Measurements from ENCODE around the gene SLC35F6. TPM values are rescaled to one million over a fixed set of nuclear protein-coding genes. Genes with fewer than 3 reads are reported as not detected.
"Not testable (repeated sequence)": the region's sequence is repeated elsewhere in the genome, so short reads cannot be mapped to it uniquely, and the experiment has no call there.

Gene SLC35F6
- total and polyA plus RNA-seq, 2 donors, result 12.4 to 18.8 TPM

GRCh38 chr2:26795135-26795534, 31.1 kb downstream of the SLC35F6 start:
- 95% methylated on average over 17 of the region's 17 CpGs for WGBS
- H3K4me3 ChIP-seq (ENCODE audit: low read depth, low read length); DNase-seq (ENCODE audit: extremely low spot score); H3K4me1 ChIP-seq (ENCODE audit: insufficient read depth); H3K36me3 ChIP-seq (ENCODE audit: insufficient read depth); H3K27ac ChIP-seq (ENCODE audit: low read depth): not testable (repeated sequence)

DNA sequence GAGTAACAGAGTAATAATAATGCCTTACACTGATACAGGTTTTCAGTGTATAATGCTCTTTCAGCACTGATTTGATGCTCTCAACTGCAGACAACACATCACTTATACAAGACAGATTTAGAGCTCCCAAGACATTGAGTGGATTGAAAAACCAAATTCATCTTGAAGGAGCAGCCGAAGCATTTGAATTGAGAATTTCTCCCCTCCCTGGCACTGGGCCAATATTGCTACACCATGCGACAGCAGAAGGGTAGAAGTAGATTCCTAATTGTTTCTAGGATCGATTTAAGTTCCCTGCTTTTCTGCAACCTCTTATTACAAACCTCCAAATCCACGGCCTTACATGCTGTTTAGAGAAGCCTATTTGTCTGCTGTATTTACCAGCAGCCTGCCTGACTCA, 37.2 kb downstream of the SLC35F6 start:
- Histone ChIP-seq H3K27ac (ENCODE audit: low read depth) (no peak overlapping the region), H3K4me3 (ENCODE audit: low read depth, low read length) (no peak overlapping the region), H3K4me1 (ENCODE audit: insufficient read depth) (no peaks in the 10 kb centered on the region), H3K36me3 (ENCODE audit: insufficient read depth) (no peaks in the 10 kb centered on the region)
- 77% methylated on average over 4 of the region's 4 CpGs for WGBS
- DNase-seq (ENCODE audit: extremely low spot score), result no peak

DNA sequence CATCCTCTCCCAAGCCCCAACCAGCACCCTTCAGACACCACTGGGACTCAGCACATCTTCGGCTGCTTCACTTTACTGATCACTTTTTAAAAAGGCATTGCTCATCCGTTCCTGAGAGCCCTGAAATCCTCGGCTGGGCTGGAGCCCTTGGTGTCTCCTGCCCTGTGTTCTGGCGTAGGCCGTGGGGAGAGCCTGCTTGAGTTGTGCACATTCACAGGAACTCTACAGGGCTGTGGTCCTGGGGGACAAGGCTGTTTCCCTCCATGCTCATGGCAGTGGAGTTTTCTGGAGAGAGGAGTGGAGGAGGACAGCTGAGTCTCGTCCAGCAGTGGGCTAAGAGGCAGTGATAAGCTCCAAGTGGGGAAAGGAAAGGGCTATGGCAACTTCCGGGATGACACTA, 37.7 kb downstream of the SLC35F6 start:
- no peak overlapping the region for H3K27ac ChIP-seq (ENCODE audit: low read depth)
- H3K4me1 ChIP-seq (ENCODE audit: insufficient read depth), result no peaks in the 10 kb centered on the region
- no peak for DNase-seq (ENCODE audit: extremely low spot score)
- 89% methylated on average over 7 of the region's 7 CpGs for WGBS
- H3K36me3 ChIP-seq (ENCODE audit: insufficient read depth), result no peaks in the 10 kb centered on the region
- no peak overlapping the region for H3K4me3 ChIP-seq (ENCODE audit: low read depth, low read length)

DNA sequence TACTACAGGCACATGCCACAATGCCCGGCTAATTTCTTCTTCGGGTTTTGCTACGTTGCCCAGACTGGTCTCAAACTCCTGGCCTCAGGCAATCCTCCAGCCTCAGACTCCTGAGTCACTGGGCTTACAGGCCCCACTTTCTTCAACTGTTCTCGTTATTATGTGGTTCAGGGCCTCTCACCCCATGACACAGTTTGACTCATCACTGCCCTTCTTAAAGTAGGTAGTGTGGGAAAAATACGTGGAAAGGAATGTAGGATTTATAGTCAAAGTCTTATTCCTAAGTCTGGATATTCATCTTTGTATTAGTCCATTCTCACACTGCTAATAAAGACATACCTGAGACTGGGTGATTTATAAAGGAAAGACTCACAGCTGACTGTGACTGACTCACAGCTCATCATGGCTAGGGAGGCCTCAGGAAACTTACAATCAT, 41.2 kb downstream of the SLC35F6 start:
- no peak for DNase-seq (ENCODE audit: extremely low spot score)
- Histone ChIP-seq H3K36me3 (ENCODE audit: insufficient read depth) (no peaks in the 10 kb centered on the region), H3K4me1 (ENCODE audit: insufficient read depth) (no peaks in the 10 kb centered on the region), H3K4me3 (ENCODE audit: low read depth, low read length) (no peak overlapping the region), H3K27ac (ENCODE audit: low read depth) (no peak overlapping the region)
- whole genome bisulfite sequencing, result 78% methylated on average over 5 of the region's 5 CpGs

DNA sequence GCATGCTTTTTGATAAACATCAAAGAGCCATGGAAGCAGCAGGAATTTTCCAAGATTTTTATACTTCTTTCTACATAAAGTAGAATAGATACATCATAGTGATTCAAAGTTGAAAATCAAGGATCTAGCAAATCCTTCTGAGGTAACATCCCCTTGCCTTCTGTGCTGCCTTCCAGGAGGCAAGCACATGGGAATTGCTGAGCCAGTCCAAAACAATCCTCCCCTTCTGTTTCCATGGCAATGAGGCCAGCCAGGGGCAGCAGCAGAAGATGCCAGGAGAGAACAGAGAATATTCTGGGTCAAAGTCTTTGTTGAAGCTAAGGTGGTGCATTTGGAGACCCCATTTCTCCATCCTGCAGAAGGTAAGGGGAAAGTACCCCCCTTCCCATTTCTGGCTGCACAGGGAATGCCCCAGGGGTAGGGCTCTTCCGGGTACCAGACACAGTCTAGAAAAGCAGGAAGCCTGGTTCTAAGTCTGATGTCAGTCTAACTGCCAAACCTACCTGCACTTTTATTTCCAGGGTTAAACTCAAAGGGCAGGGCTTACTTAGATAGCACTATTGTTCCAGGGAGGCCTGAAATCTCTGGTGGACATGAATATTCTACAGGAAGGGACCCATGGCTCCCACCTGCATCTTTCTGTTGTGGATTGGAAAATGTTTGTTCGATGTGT, 43.8 kb downstream of the SLC35F6 start:
- DNase-seq (ENCODE audit: extremely low spot score), result no peak
- H3K4me1 ChIP-seq (ENCODE audit: insufficient read depth), result no peaks in the 10 kb centered on the region
- H3K36me3 ChIP-seq (ENCODE audit: insufficient read depth), result no peaks in the 10 kb centered on the region
- WGBS, result 57% methylated on average over 2 of the region's 2 CpGs
- no peak overlapping the region for H3K27ac ChIP-seq (ENCODE audit: low read depth)
- H3K4me3 ChIP-seq (ENCODE audit: low read depth, low read length), result no peak overlapping the region

DNA sequence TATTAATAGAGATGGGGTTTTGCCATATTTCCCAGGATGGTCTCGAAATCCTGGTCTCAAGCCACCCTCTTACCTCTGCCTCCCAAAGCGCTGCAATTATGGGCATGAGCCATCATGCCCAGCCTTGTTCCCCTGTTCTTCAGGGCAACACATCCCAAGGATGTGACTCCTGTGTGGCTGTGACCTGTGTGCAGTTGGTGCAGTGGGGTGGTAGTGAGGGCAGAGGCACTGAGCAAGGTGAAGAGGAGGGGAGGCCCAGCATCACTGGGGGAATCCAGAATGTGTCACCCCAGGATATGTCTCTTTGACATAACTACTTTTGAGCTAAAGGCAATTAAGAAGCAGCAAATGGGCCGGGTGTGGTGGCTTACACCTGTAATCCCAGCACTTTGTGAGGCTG, 45.1 kb downstream of the SLC35F6 start:
- Histone ChIP-seq H3K27ac (ENCODE audit: low read depth) (no peak overlapping the region), H3K36me3 (ENCODE audit: insufficient read depth) (no peaks in the 10 kb centered on the region), H3K4me1 (ENCODE audit: insufficient read depth) (no peaks in the 10 kb centered on the region), H3K4me3 (ENCODE audit: low read depth, low read length) (no peak overlapping the region)
- WGBS, result 93% methylated on average over 3 of the region's 3 CpGs
- no peak for DNase-seq (ENCODE audit: extremely low spot score)

- no peak for DNase-seq (ENCODE audit: extremely low spot score)
- Histone ChIP-seq H3K4me1 (ENCODE audit: insufficient read depth) (no peaks in the 10 kb centered on the region), H3K36me3 (ENCODE audit: insufficient read depth) (no peaks in the 10 kb centered on the region), H3K4me3 (ENCODE audit: low read depth, low read length) (no peak overlapping the region), H3K27ac (ENCODE audit: low read depth) (no peak overlapping the region)
- WGBS, result 56% methylated on average over 6 of the region's 6 CpGs
Observed at GRCh38 chr2:26809876-26810577, 45.9 kb downstream of the SLC35F6 start.

DNA sequence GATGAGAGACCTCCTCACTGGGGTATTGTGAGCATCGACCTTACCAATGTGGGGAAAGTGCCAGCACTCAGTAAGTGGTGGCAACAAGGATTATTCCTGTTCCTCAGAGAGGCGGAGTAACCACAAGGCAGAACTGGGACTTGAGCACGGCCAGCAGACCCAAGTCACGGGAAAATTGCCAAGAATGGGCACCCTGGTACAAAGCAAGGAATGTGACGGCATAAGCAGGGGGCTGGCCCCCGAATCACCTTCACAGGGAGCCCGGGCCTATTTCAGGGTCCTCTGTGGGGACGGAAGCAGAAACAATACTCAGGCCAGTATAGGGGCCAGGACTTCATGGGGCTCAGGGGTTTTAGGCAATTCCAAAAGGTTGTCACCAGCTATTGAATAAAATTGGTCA, 47.2 kb downstream of the SLC35F6 start:
- 74% methylated on average over 8 of the region's 8 CpGs for WGBS
- H3K4me3 ChIP-seq (ENCODE audit: low read depth, low read length), result no peak overlapping the region
- no peak for DNase-seq (ENCODE audit: extremely low spot score)
- H3K27ac ChIP-seq (ENCODE audit: low read depth), result no peak overlapping the region
- no peaks in the 10 kb centered on the region for H3K4me1 ChIP-seq (ENCODE audit: insufficient read depth)
- no peaks in the 10 kb centered on the region for H3K36me3 ChIP-seq (ENCODE audit: insufficient read depth)

GRCh38 chr2:26811791-26812694, 48.0 kb downstream of the SLC35F6 start:
- Histone ChIP-seq H3K4me3 (ENCODE audit: low read depth, low read length) (no peak overlapping the region), H3K36me3 (ENCODE audit: insufficient read depth) (no peaks in the 10 kb centered on the region), H3K4me1 (ENCODE audit: insufficient read depth) (no peaks in the 10 kb centered on the region), H3K27ac (ENCODE audit: low read depth) (no peak overlapping the region)
- 77% methylated on average over 14 of the region's 14 CpGs for WGBS
- DNase-seq (ENCODE audit: extremely low spot score), result no peak

GRCh38 chr2:26812731-26813130, 48.6 kb downstream of the SLC35F6 start:
- H3K4me1 ChIP-seq (ENCODE audit: insufficient read depth), result no peaks in the 10 kb centered on the region
- DNase-seq (ENCODE audit: extremely low spot score), result no peak
- H3K4me3 ChIP-seq (ENCODE audit: low read depth, low read length), result no peak overlapping the region
- 90% methylated on average over 3 of the region's 3 CpGs for WGBS
- H3K36me3 ChIP-seq (ENCODE audit: insufficient read depth), result no peaks in the 10 kb centered on the region
- H3K27ac ChIP-seq (ENCODE audit: low read depth), result no peak overlapping the region

- not testable (repeated sequence) for H3K27ac ChIP-seq (ENCODE audit: low read depth); H3K4me3 ChIP-seq (ENCODE audit: low read depth, low read length); DNase-seq (ENCODE audit: extremely low spot score); H3K4me1 ChIP-seq (ENCODE audit: insufficient read depth); H3K36me3 ChIP-seq (ENCODE audit: insufficient read depth)
- WGBS, result 93% methylated on average over 52 of the region's 52 CpGs
Observed at GRCh38 chr2:26814072-26814765, 50.1 kb downstream of the SLC35F6 start.

DNA sequence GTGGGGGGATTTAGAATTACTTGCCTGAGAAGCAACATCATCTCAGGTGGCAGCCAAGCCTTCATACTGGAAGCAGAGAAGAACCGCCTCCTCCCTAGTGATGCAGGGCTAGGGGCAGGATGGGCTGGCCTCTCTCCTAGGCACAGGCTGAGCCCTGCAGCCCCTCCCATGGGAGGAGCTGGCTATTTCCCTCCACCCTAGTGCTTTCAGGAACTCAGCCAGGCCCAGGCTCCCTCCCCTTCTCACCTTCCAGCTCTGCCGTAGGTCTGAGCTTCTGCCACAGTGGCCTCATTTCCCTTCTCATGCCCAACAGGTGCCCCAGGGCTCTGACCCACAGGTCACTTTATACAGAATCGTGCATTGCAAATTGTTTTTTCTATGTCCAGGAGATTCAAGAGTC, 52.8 kb downstream of the SLC35F6 start:
- 49% methylated on average over 3 of the region's 3 CpGs for whole genome bisulfite sequencing
- no peak for DNase-seq (ENCODE audit: extremely low spot score)
- H3K4me3 ChIP-seq (ENCODE audit: low read depth, low read length), result no peak overlapping the region
- no peaks in the 10 kb centered on the region for H3K4me1 ChIP-seq (ENCODE audit: insufficient read depth)
- no peak overlapping the region for H3K27ac ChIP-seq (ENCODE audit: low read depth)
- H3K36me3 ChIP-seq (ENCODE audit: insufficient read depth), result no peaks in the 10 kb centered on the region

DNA sequence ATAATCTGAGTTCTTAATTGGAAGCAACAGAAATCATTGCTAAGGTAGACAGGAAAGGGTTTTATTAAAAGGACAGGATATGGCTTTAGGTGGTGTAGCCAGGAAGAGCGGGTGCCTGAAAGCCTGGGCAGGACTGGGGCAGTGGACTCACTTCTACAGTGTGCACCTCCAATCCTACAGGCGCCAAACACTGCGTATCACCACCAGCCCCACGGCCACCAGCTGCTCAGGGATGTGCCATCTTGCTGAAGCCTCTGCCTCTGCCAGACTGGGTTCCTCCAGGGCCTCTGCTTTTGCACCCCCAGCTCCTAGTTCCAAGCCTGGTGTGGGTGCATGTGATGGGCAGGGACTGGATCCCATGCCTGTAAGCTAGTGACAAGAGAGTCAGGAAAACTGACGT, 54.2 kb downstream of the SLC35F6 start:
- no peak overlapping the region for H3K27ac ChIP-seq (ENCODE audit: low read depth)
- DNase-seq (ENCODE audit: extremely low spot score), result no peak
- WGBS, result 78% methylated on average over 5 of the region's 5 CpGs
- no peaks in the 10 kb centered on the region for H3K4me1 ChIP-seq (ENCODE audit: insufficient read depth)
- H3K36me3 ChIP-seq (ENCODE audit: insufficient read depth), result no peaks in the 10 kb centered on the region
- H3K4me3 ChIP-seq (ENCODE audit: low read depth, low read length), result no peak overlapping the region
